Activated CD8-positive, alpha-beta T cell treated with anti-CD3 and anti-CD28 coated beads for 36 hours (primary cell): ENCODE data around the gene AAR2. TPM values are rescaled to one million over a fixed set of nuclear protein-coding genes. Genes with fewer than 3 reads are reported as not detected.

Source experiments
- ATAC-seq: fragments of 200-7000 bp; cut with Tn5 transposase; one replicate; pipeline ENCODE4 v1.10.0; 2021; ENCODE audit warnings: mild to moderate bottlenecking, moderate library complexity
- CTCF ChIA-PET: fragments of 350-600 bp; sonication (Branson Sonifier 250); formaldehyde crosslinking; loops from one replicate; lab custom pipeline; 2021; ENCODE audit warnings: antibody characterized with exemption; lab: Charles Lee
- POLR2A ChIA-PET: fragments of 350-600 bp; sonication (Branson Sonifier 250); formaldehyde crosslinking; loops from one replicate; lab custom pipeline; 2021; ENCODE audit warnings: antibody characterized with exemption; lab: Charles Lee
- DNase-seq: peaks from one replicate; pipeline ENCODE4 v3.0.0-alpha.2; 2020
- H3K27ac Mint-ChIP-seq: one replicate; pipeline ENCODE4 v1.8.0; 2021; ENCODE audit warnings: mild to moderate bottlenecking, mixed read lengths
- H3K27me3 Mint-ChIP-seq: one replicate; pipeline ENCODE4 v1.8.0; 2021; ENCODE audit warnings: mixed read lengths
- H3K36me3 Mint-ChIP-seq: one replicate; pipeline ENCODE4 v1.8.0; 2021; ENCODE audit warnings: low read depth, mixed read lengths
- H3K4me1 Mint-ChIP-seq: one replicate; pipeline ENCODE4 v1.8.0; 2021; ENCODE audit warnings: low read depth, mixed read lengths
- H3K4me3 Mint-ChIP-seq: one replicate; pipeline ENCODE4 v1.8.0; 2021; ENCODE audit warnings: mild to moderate bottlenecking, moderate library complexity, mixed read lengths
- H3K9me3 Mint-ChIP-seq: one replicate; pipeline ENCODE4 v1.8.0; 2021; ENCODE audit warnings: mixed read lengths
- intact Hi-C: fragments of 100-400 bp; cut with micrococcal nuclease; formaldehyde crosslinking; loops from one replicate; pipeline ENCODE4 v1.10.0; 2022
- total RNA-seq, 2 experiments: library from RNA; stranded (reverse); gene quantifications; one replicate each; pipeline ENCODE4 v1.2.3, GENCODE V29; 2021
- TF ChIP-seq, protein P1 (sequence below): fragments of 200-600 bp; IDR thresholded peaks from one replicate; pipeline ENCODE4 v1.8.0; 2022; ENCODE audit warnings: antibody characterized with exemption, mild to moderate bottlenecking

The AAR2 gene
- total RNA-seq, 2 experiments from 2014 or later = 18.8 to 19.7 TPM

DNA sequence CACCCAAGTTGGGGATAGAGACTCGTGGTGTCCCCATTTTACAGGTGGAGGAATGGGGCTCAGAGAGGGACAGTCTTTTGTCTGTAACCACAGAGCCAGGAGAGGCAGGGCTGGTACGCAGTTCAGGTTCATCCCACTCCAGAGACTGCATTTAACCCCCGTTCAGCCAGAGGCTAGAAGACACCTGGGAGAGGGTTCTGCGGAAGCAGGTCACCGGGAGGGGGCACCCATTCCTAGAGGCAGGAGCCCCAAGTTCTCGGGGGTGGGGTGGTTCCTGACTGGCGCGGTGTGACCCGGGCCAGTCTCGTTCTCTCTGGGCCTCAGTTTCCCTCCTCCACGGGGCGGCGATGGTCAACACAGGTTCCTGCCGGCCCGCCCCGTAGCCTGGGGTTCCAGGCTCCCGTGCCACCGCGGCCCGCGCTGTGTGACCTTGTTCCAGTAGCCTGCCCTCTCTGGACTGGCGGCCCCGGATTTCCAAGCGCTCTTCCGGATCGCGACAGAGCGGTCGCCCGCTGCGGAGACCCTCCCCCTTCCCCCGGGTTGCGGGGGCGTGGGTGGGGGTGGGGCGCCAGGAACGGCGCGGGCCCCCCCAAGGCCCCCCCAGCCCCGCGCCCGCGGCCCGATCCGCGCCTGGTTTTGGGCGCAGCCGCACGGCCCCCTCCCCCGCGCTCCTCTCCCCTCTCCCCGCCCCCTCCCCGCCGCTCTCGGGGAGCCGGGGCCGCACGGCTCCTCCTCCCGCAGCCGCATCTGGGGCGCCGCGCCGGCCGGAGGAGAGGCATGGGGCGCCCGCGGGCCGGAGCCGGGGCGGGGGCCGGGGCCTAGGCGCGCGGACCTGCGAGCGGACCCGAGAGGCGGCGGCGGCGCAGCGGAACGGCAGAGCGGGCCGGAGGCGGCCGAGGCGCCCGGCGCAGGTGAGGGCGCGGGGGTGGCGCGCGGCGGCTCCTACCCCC is 69.6 kb downstream of the AAR2 start, which contains the start of gene DLGAP4:
Gene DLGAP4 (plus strand): TSS at position 738 of the 950 bp plus-strand sequence. CDS start 125,379 bp downstream, outside the sequence.
- intact Hi-C loops = no loop called here
- Mint-ChIP-seq H3K4me1 (no peaks in the 10 kb centered on the region), H3K9me3 (no peaks in the 10 kb centered on the region), H3K27ac (no peak within 1 kb of the TSS), H3K36me3 (no peaks in the 10 kb centered on the region), H3K4me3 (peak within 1 kb of the TSS; percentile 53), H3K27me3 (peaks cover 64% of the 10 kb centered on the region)
- POLR2A ChIA-PET = interaction anchor here (0.7 kb wide), 1 partner anchor 32 kb away, joined by 3 read pairs; no protein-coding TSS in a partner anchor
- peak; percentile 13 for DNase-seq
- peak; percentile 42 for ATAC-seq
- CTCF ChIA-PET = no interaction called here
- TF ChIP-seq, protein P1, sequence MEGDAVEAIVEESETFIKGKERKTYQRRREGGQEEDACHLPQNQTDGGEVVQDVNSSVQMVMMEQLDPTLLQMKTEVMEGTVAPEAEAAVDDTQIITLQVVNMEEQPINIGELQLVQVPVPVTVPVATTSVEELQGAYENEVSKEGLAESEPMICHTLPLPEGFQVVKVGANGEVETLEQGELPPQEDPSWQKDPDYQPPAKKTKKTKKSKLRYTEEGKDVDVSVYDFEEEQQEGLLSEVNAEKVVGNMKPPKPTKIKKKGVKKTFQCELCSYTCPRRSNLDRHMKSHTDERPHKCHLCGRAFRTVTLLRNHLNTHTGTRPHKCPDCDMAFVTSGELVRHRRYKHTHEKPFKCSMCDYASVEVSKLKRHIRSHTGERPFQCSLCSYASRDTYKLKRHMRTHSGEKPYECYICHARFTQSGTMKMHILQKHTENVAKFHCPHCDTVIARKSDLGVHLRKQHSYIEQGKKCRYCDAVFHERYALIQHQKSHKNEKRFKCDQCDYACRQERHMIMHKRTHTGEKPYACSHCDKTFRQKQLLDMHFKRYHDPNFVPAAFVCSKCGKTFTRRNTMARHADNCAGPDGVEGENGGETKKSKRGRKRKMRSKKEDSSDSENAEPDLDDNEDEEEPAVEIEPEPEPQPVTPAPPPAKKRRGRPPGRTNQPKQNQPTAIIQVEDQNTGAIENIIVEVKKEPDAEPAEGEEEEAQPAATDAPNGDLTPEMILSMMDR = no peak

Other genes with a start within 250 kb of the AAR2 start
- 1 to 10 TPM; 1.0 to 2.2 TPM for gene EPB41L1, start 81.7 kb upstream of the AAR2 start, total RNA-seq
- 10 to 100 TPM; 11.5 to 13.1 TPM for gene DLGAP4, start 69.9 kb downstream of the AAR2 start, total RNA-seq